GM18909 (cell line): ENCODE results near the gene SDR9C7.
"Not testable (repeated sequence)": the region's sequence is repeated elsewhere in the genome, so short reads cannot be mapped to it uniquely, and the experiment has no call there.

Experiments
- ATAC-seq: cut with Tn5 transposase; IDR thresholded peaks from one replicate; pipeline ENCODE4 v1.9.1; 2021; ENCODE audit warnings: mild to moderate bottlenecking; ENCODE audit not compliant: unreplicated experiment, poor library complexity

SDR9C7 gene

DNA sequence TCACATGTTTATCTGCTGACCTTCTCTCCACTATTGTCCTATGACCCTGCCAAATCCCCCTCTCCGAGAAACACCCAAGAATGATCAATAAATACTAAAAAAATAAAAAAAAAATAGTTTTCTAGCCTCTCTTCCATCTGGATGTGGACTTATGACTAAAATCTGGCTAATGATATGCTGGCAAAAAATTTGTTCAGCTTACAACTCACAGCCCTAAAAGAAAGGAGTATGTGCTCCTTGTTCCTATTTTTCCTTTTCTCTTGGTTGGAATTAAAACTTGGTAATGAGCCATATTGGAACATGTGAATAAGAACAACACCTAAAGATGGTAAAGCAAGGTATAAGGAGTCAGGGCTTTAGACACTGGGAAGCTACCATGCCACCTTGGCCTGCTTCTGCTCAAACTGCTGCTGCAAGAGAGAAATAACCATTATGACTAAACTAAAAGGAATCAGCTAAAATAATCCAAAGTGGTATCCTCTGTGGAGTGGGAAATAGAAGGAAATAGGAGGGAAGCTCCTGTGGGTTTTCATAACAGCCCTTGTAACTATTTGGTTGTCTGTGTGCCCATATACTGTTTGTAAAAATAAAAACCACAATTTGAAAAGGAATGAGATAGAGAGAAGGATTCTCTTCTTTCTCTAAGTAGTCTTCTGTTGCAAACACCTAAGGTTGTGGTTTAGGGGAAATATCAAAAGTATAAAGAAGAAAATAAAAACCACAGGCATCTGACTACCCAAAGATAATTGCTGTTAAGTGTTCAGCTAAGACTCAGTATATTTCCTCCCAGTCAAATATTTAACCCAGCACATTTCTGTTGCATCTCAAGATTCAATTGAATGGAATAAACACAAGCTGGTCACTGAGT lies 53.8 kb downstream of the SDR9C7 start:
- no peak for ATAC-seq

DNA sequence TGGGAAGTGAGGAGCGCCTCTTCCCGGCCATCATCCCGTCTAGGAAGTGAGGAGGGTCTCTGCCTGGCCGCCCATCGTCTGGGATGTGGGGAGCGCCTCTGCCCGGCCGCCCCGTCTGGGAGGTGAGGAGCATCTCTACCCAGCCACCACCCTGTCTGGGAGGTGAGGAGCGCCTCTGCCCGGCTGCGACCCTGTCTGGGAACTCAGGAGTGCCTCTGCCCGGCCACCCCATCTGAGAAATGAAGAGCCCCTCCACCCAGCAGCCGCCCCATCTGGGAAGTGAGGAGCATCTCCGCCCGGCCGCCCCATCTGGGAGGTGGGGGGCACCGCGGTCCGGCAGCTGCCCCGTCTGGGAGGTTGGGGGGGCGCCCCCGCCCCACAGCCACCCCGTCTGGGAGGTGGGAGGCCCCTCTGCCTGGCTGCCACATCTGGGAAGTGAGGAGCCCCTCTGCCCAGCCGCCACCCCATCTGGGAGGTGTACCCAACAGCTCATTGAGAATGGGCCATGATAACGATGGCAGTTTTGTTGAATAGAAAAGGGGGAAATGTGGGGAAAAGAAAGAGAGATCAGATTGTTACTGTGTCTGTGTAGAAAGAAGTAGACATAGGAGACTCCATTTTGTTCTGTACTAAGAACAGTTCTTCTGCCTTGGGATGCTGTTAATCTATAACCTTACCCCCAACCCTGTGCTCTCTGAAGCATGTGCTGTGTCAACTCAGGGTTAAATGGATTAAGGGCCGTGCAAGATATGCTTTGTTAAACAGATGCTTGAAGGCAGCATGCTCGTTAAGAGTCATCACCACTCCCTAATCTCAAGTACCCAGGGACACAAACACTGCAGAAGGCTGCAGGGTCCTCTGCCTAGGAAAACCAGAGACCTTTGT lies 54.7 kb downstream of the SDR9C7 start:
- not testable (repeated sequence) for ATAC-seq

DNA sequence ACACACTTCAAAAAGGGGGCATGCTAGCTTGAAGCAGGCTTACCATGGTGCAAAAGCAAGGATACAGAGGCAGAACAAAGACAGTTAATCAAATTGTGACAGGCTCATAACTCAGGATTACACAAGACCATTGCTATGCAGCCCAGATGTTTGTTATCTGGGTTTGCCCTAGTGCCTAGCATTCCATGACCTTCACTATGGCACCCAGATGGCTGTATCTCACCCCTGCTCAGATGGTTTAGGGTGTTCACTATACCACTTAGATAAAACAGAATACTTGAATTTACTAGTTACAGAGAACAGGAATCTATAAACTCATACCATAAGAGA lies 56.2 kb downstream of the SDR9C7 start:
- ATAC-seq = no peak

DNA sequence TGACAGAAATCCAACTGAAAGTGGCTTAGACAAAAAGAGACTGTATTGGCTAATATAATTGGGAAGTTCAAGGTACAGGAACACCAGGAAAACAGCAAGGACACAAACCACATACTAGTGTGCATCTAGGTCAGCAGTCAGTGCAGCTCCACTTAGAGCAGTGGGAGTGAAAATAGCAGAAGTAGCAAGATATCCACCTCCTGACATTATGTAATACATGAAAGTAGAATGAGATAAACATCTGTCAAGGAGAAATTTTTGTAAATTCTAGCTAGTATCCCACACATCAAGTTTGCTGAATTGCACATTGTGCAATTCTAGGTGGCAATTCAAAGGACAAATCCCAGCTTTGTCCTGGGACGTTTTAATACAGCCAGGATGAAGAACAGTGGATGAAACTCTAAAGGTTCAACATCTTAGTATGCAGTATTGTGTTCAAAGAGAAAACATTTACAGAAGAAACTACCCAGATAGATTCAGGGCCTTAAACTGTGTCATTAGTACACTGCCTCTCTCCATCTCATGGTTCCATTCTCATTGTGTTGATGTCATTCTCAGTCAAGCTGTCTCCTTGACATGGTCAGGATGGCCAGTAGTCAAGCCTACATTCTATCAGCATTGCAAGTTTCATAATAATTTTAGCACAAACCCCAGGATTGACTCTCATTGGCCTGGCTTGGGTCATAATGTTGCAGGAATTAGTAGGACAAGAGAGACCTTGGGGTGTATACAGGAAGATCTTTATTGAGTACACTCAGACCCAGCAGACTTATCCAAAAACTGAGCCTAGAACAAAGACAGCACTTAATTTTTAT lies 56.8 kb downstream of the SDR9C7 start:
- ATAC-seq = no peak

DNA sequence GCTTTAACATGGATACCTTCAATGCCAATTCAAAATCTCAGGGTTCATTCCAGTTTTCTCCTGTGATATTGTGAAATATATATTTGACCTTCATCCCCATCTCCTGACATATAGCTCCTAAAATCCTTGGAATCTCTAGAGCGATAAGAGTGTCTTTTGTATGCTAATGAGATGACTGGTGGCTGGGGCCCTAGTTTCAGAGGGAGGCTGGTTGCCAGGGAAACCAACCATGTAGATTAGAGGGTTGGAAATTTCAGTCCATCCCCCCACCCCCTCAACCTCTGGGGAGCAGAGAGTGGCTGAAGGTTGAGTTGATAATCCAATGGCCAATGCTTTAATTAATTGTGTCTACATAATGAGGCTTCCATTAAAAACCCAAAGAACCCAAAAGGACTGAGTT lies 59.4 kb downstream of the SDR9C7 start:
- ATAC-seq = no peak

DNA sequence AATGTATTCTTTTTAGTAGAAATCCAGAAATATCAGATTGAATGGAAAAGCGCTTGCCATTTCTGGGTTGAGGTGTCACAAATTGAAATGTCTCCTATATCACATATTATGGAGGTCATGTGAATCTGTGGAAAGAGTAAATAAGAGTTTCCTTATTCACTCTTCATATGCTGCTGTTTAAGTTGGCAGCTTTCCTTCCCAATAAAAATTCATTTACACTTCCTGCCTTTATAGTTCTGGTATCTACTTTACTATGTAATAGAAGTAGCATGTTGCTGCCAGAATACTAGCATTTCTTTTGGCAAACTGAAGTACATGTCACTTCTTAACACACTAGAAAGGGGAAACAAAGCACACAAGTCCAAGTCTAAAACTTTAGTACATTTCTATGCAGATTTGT lies 60.8 kb downstream of the SDR9C7 start:
- ATAC-seq = no peak
